Endothelial cell of umbilical vein (primary cell): ENCODE data around the gene EFCAB3. TPM values are rescaled to one million over a fixed set of nuclear protein-coding genes. Genes with fewer than 3 reads are reported as not detected.

Experiments used
- BruUV-seq: library from RNA; stranded (reverse); fragments of 400-500 nt; replicated peaks from 2 replicates; lab custom pipeline; 2021; lab: Mats Ljungman, UMichigan
- CTCF ChIA-PET: fragments of 300-600, 350-600 bp; sonication (Branson Sonifier 250); formaldehyde crosslinking; loops from one replicate; lab custom pipeline; 2021; ENCODE audit warnings: antibody characterized with exemption, inconsistent platforms; lab: Charles Lee
- POLR2A ChIA-PET: fragments of 300-600, 350-600 bp; sonication (Branson Sonifier 250); formaldehyde crosslinking; loops from one replicate; lab custom pipeline; 2021; ENCODE audit warnings: antibody characterized with exemption, inconsistent platforms; lab: Charles Lee
- DNase-seq: peaks from one replicate; pipeline ENCODE4 v3.0.0-alpha.2; 2011; ENCODE audit warnings: low read depth, low spot score
- FAIRE-seq: peaks from 2 replicates; lab custom pipeline; 2011; peaks lifted over from hg19 to GRCh38; lab: Jason Lieb, UNC
- H2AFZ ChIP-seq: 2 replicates; pipeline ENCODE4 v1.6.0; 2012; ENCODE audit warnings: low read depth, low read length, control low read depth, inconsistent platforms
- H3K27ac ChIP-seq: 2 replicates; pipeline ENCODE4 v1.5.1; 2011; ENCODE audit warnings: low read depth, mild to moderate bottlenecking, control low read depth, low read length, moderate library complexity; ENCODE audit not compliant: insufficient read depth
- H3K27me3 ChIP-seq, 2 experiments: 2 replicates each; pipeline versions ENCODE4 v1.6.0 to v1.6.1; 2011; ENCODE audit warnings: low read length in 2 of 2, mixed read lengths in 1 of 2; ENCODE audit not compliant: control insufficient read depth in 2 of 2, insufficient read depth in 2 of 2
- H3K36me3 ChIP-seq, 2 experiments: 2 replicates in 1 of 2; 3 replicates in 1 of 2; pipeline ENCODE4 v1.5.1; 2011; ENCODE audit warnings: low read length in 2 of 2, mild to moderate bottlenecking in 1 of 2, moderate library complexity in 1 of 2; ENCODE audit not compliant: control insufficient read depth in 2 of 2, insufficient read depth in 2 of 2; ENCODE audit errors: extremely low read depth in 1 of 2
- H3K4me1 ChIP-seq: 3 replicates; pipeline ENCODE4 v1.5.1; 2011; ENCODE audit warnings: mild to moderate bottlenecking, low read length; ENCODE audit not compliant: control insufficient read depth, insufficient read depth; ENCODE audit errors: extremely low read depth
- H3K4me2 ChIP-seq: 2 replicates; pipeline ENCODE4 v1.6.1; 2011; ENCODE audit warnings: low read length, control low read depth, mixed read lengths; ENCODE audit not compliant: insufficient read depth
- H3K4me3 ChIP-seq, 3 experiments: fragments of 200-600 bp in 1 of 3; sonication (generic), shearing (Covaris generic) in 1 of 3; replicated peaks in 1 of 3; 2 replicates each; pipeline ENCODE4 v1.5.1; 2011 to 2016; ENCODE audit warnings: control low read depth in 3 of 3, low read length in 3 of 3, mild to moderate bottlenecking in 2 of 3, inconsistent platforms in 1 of 3, low read depth in 1 of 3, moderate library complexity in 1 of 3; ENCODE audit not compliant: insufficient read depth in 1 of 3
- H3K79me2 ChIP-seq: 2 replicates; pipeline ENCODE4 v1.6.0; 2012; ENCODE audit warnings: low read length, inconsistent platforms; ENCODE audit not compliant: control insufficient read depth, insufficient read depth
- H3K9ac ChIP-seq: replicated peaks from 2 replicates; pipeline ENCODE3; 2011; ENCODE audit warnings: low read length, control low read depth; ENCODE audit not compliant: insufficient read depth; ENCODE audit errors: extremely low read depth
- H3K9me1 ChIP-seq: replicated peaks from 3 replicates; pipeline ENCODE4 v1.6.0; 2011; ENCODE audit warnings: mild to moderate bottlenecking, low read length; ENCODE audit not compliant: control insufficient read depth, insufficient read depth; ENCODE audit errors: extremely low read depth
- H3K9me3 ChIP-seq: replicated peaks from 2 replicates; pipeline ENCODE4 v1.5.1; 2012; ENCODE audit warnings: low read length, inconsistent platforms; ENCODE audit not compliant: control insufficient read depth, insufficient read depth
- H4K20me1 ChIP-seq: replicated peaks from 2 replicates; pipeline ENCODE3; 2011; ENCODE audit warnings: mild to moderate bottlenecking, low read length; ENCODE audit not compliant: control insufficient read depth, insufficient read depth; ENCODE audit errors: extremely low read depth
- EZH2 ChIP-seq: IDR thresholded peaks from 2 replicates; pipeline ENCODE4 v1.6.1; 2012; ENCODE audit warnings: borderline replicate concordance, low read depth, mild to moderate bottlenecking, moderate library complexity, low read length, inconsistent platforms; ENCODE audit not compliant: severe bottlenecking
- FOS ChIP-seq: IDR thresholded peaks from 2 replicates; pipeline ENCODE4 v1.6.1; 2011; ENCODE audit warnings: mild to moderate bottlenecking, low read length, moderate library complexity, borderline replicate concordance; ENCODE audit not compliant: insufficient read depth
- GATA2 ChIP-seq: IDR thresholded peaks from 2 replicates; pipeline ENCODE4 v1.7.0; 2011; ENCODE audit warnings: low read depth, mild to moderate bottlenecking, moderate library complexity, mixed read lengths, low read length; ENCODE audit not compliant: insufficient read length, insufficient read depth
- JUN ChIP-seq: IDR thresholded peaks from 2 replicates; pipeline ENCODE4 v1.6.1; 2011; ENCODE audit warnings: borderline replicate concordance, low read depth; ENCODE audit not compliant: insufficient read length, insufficient read depth
- MAX ChIP-seq: IDR thresholded peaks from 2 replicates; pipeline ENCODE4 v1.6.1; 2011; ENCODE audit not compliant: insufficient read depth, insufficient read length
- MYC ChIP-seq: IDR thresholded peaks from one replicate; pipeline ENCODE4 v1.6.1; 2011; ENCODE audit warnings: mild to moderate bottlenecking, low read depth, low read length
- POLR2A ChIP-seq: IDR thresholded peaks from 2 replicates; pipeline ENCODE4 v1.6.1; 2012; ENCODE audit warnings: low read depth, mild to moderate bottlenecking, control low read depth, low read length
- POLR2AphosphoS5 ChIP-seq: IDR thresholded peaks from 2 replicates; pipeline ENCODE4 v1.6.1; 2012; ENCODE audit warnings: low read depth, mild to moderate bottlenecking, control low read depth, low read length, moderate library complexity; ENCODE audit not compliant: insufficient read depth
- dilution Hi-C: fragments of 300-500 bp; cut with MboI; formaldehyde crosslinking; loops from one replicate; pipeline ENCODE4 v1.15.0; 2019; ENCODE audit warnings: low sequenced_read_pairs; ENCODE audit not compliant: extremely low pct_ligation_motif_present
- intact Hi-C: fragments of 100-400 bp; cut with micrococcal nuclease; formaldehyde crosslinking; loops from one replicate; pipeline ENCODE4 v1.10.0; 2022
- polyA plus RNA-seq, 4 experiments: library from polyadenylated mRNA; depleted of rRNA in 3 of 4; stranded (reverse) in 3 of 4; unstranded in 1 of 4; fragments of >200 nt; gene quantifications; 2 replicates each; pipeline versions ENCODE4 v1.2.1 to v1.2.3, GENCODE V29; 2011 to 2012; ENCODE audit warnings: missing spikeins in 1 of 4
- total RNA-seq: library from RNA; stranded (reverse); gene quantifications from 2 replicates; pipeline ENCODE4 v1.2.3, GENCODE V29; 2021
- TF ChIP-seq, protein P1 (sequence below), 2 donors: IDR thresholded peaks; 1 replicate in 1 of 2; 2 replicates in 1 of 2; pipeline ENCODE4 v1.5.1; 2011; ENCODE audit warnings: low read length in 2 of 2, mild to moderate bottlenecking in 2 of 2, moderate library complexity in 2 of 2, control low read depth in 1 of 2, inconsistent platforms in 1 of 2, low read depth in 1 of 2; ENCODE audit not compliant: insufficient read depth in 1 of 2; ENCODE audit errors: extremely low read depth in 1 of 2

EFCAB3 gene
- total and polyA plus RNA-seq, 2 donors (not counting 3 experiments of a cell fraction or from before 2014, with no cell fraction given), result not detected

DNA sequence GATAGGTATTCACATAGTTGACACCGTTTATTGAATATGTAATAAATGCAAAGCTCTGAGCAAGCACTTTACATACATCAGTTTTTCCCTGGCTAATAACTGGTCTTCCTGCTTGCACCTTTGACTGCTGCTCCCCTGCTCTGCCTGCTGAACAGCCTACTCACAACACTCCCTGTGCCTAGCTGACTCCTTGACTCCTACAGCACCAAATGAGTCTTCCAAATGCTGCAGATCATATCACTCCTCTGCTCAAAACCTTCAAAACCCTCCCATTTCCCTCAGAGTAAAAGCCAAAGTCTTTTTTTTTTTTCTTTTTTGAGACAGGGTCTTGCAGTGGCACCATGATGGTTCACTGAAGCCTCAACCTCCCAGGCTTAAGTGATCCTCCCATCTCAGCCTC, 18.5 kb downstream of the EFCAB3 start:
- POLR2A ChIA-PET, result no interaction called here
- DNase-seq (no peak), FAIRE-seq (no peak)
- TF ChIP-seq GATA2 (no peak), MYC (no peak), JUN (no peak), FOS (no peak), EZH2 (no peak), POLR2A (no peak), MAX (no peak), POLR2AphosphoS5 (no peak)
- TF ChIP-seq, protein P1, sequence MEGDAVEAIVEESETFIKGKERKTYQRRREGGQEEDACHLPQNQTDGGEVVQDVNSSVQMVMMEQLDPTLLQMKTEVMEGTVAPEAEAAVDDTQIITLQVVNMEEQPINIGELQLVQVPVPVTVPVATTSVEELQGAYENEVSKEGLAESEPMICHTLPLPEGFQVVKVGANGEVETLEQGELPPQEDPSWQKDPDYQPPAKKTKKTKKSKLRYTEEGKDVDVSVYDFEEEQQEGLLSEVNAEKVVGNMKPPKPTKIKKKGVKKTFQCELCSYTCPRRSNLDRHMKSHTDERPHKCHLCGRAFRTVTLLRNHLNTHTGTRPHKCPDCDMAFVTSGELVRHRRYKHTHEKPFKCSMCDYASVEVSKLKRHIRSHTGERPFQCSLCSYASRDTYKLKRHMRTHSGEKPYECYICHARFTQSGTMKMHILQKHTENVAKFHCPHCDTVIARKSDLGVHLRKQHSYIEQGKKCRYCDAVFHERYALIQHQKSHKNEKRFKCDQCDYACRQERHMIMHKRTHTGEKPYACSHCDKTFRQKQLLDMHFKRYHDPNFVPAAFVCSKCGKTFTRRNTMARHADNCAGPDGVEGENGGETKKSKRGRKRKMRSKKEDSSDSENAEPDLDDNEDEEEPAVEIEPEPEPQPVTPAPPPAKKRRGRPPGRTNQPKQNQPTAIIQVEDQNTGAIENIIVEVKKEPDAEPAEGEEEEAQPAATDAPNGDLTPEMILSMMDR (IDR thresholded peaks at IDR 0.05; ENCODE audit: extremely low read depth in 1 of 2, insufficient read depth in 1 of 2, low read depth in 1 of 2, low read length in 2 of 2), result no peak
- Histone ChIP-seq H3K9ac (no peak overlapping the region), H3K9me1 (no peaks in the 10 kb centered on the region), H3K79me2 (no peaks in the 10 kb centered on the region), H4K20me1 (no peaks in the 10 kb centered on the region), H3K36me3 (no peaks in the 10 kb centered on the region), H3K4me3 (no peak overlapping the region), H3K4me1 (no peaks in the 10 kb centered on the region), H3K27me3 (no peaks in the 10 kb centered on the region), H3K4me2 (no peak overlapping the region), H2AFZ (no peak overlapping the region), H3K27ac (no peak overlapping the region), H3K9me3 (no peaks in the 10 kb centered on the region)
- BruUV-seq, result no TSS peak
- intact Hi-C loops (no loop called here), dilution Hi-C loops (no loop called here)
- CTCF ChIA-PET, result no interaction called here
